GM21717 (cell line): Measurements from ENCODE around the gene GLRX2.
"Not testable (repeated sequence)": the region's sequence is repeated elsewhere in the genome, so short reads cannot be mapped to it uniquely, and the experiment has no call there.

Experiments
- ATAC-seq: cut with Tn5 transposase; IDR thresholded peaks from one replicate; pipeline ENCODE4 v1.9.1; 2021; ENCODE audit warnings: mild to moderate bottlenecking, moderate library complexity; ENCODE audit not compliant: unreplicated experiment

Gene GLRX2

GRCh38 chr1:193066606-193067005 is 38.6 kb downstream of the GLRX2 start:
- ATAC-seq: no peak

GRCh38 chr1:193065954-193066353 is 39.3 kb downstream of the GLRX2 start:
- no peak for ATAC-seq

- ATAC-seq: no peak
Observed at GRCh38 chr1:193062698-193063463, 42.3 kb downstream of the GLRX2 start.

GRCh38 chr1:193060938-193061337 is 44.3 kb downstream of the GLRX2 start:
- no peak for ATAC-seq

GRCh38 chr1:193060406-193060805 is 44.8 kb downstream of the GLRX2 start:
- no peak for ATAC-seq

- no peak for ATAC-seq
Observed at GRCh38 chr1:193060115-193060403, 45.2 kb downstream of the GLRX2 start.

GRCh38 chr1:193059282-193060114 is 45.7 kb downstream of the GLRX2 start, which contains the start of the genes RO60 and UCHL5:
Gene RO60 (plus strand): TSS chr1:193059612. CDS start chr1:193069055, 9,443 bp downstream.
Gene UCHL5 (minus strand): TSS chr1:193059360. CDS start chr1:193059260, 100 bp downstream.
- peak; percentile 97 for ATAC-seq

GRCh38 chr1:193058529-193059281 is 46.5 kb downstream of the GLRX2 start:
- ATAC-seq: peak; percentile 47

- no peak for ATAC-seq
Observed at GRCh38 chr1:193054169-193054675, 51.0 kb downstream of the GLRX2 start.

- not testable (repeated sequence) for ATAC-seq
Observed at GRCh38 chr1:193048913-193049312, 56.3 kb downstream of the GLRX2 start.
